ENCODE results near the gene ACOT8. TPM values are rescaled to one million over a fixed set of nuclear protein-coding genes. Genes with fewer than 3 reads are reported as not detected.

Gene ACOT8
- total and polyA plus RNA-seq, 9 of the 15 experiments (the other 6 are each of a cell fraction or from before 2014, with no cell fraction given), result 8.2 to 46.7 (median 20.7) TPM

DNA sequence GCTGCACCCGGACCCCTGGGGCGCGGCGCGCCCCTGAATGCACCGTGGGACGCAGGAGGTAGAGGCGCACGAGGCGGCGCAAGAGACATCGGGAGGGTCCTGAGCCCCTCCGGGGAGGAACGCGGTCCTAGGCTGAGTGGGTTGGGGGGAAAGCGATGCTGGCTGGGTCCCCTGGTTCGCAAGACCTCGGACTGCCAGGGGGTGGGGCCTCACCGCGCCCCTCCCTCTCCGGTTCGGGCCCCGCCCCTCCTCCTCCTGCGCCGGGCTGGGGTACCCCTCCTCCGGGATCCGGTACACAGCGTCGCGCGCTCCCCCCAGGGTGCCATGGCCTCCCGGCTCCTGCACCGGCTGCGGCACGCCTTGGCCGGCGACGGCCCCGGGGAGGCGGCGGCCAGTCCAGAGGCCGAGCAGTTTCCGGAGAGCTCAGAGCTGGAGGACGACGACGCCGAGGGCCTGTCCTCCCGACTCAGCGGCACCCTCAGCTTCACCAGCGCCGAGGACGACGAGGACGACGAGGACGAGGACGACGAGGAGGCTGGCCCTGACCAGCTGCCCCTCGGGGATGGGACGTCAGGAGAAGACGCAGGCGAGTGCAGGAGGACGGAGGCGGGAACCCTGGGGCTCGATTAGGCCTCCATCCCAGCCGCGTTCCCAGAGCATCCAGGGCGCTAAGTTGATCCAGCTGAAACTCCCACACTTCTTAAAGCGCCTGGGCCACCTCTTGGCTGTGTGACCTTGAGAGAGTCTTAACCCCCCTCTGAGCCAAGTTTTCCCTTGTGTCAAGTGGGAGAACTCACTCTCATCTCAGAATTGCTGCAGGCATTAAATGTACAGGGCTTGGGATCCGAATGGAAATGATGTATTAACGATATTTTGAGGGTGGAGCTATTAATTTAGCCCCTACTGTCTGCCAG, 23.1 kb downstream of the ACOT8 start (continued):
- 0 out of 2 replicates have a peak, but pooled peaks have one; percentile 32 for TF ChIP-seq RBFOX2 (IDR thresholded peaks at IDR 0.05; ENCODE audit: low read depth, low read length)
- TF ChIP-seq, protein P1, sequence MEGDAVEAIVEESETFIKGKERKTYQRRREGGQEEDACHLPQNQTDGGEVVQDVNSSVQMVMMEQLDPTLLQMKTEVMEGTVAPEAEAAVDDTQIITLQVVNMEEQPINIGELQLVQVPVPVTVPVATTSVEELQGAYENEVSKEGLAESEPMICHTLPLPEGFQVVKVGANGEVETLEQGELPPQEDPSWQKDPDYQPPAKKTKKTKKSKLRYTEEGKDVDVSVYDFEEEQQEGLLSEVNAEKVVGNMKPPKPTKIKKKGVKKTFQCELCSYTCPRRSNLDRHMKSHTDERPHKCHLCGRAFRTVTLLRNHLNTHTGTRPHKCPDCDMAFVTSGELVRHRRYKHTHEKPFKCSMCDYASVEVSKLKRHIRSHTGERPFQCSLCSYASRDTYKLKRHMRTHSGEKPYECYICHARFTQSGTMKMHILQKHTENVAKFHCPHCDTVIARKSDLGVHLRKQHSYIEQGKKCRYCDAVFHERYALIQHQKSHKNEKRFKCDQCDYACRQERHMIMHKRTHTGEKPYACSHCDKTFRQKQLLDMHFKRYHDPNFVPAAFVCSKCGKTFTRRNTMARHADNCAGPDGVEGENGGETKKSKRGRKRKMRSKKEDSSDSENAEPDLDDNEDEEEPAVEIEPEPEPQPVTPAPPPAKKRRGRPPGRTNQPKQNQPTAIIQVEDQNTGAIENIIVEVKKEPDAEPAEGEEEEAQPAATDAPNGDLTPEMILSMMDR (IDR thresholded peaks at IDR 0.05 in 2 of 3, conservative IDR thresholded peaks at IDR 0.05 in 1 of 3; ENCODE audit: insufficient read depth in 2 of 3, low read depth in 1 of 3, low read length in 3 of 3), result no peak

DNA sequence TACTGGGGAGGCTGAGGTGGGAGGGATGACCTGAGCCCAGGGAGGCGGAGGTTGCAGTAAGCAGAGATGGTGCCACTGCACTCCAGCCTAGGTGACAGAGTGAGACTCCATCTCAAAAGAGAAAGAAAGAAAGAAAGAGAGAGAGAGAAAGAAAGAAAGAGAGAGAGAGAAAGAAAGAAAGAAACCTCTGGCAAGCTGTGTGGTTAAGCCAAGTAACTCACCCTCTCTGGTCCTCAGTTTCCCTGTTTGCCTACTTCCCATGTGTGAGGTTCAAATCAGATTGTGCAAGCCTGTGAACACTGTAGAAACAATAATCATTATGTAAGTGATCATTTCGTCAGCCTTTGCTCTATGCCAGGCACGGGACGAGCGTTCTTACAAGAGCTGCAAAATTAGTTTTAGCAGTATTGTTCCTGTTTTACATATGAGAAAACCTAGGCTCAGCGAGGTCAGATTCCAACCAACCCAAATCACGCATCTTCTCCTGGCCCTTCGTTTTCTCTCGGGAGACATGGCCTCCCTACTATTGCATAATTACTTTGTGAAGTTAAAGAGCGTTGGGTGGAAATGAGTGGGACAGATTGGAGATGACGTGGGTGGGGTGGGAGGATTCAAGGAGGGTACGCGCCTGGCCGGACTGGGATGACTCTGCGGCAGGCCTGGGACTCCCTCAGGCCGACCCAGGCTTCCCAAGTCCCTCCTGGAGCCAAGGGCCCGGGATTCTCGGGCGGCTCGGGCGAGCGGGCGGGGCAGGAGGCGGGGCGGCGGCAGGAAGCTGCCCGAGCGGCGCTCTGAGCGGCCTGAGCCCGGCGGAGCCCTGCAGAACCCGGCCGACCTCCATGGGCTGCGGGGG, 23.9 kb downstream of the ACOT8 start, which contains the start of gene SNX21:
Gene SNX21 (plus strand): TSS at position 770 of the 853 bp plus-strand sequence. CDS start 121 bp downstream, outside the sequence.
- intact Hi-C loops (cut with micrococcal nuclease), result loop anchor here (10.0 kb wide), 1 partner anchor 52 kb away; the partner anchor contains the start of genes SPATA25 and ZSWIM1
- Histone ChIP-seq H3K36me3 (ENCODE audit: control insufficient read depth, insufficient read depth, low read length) (no peaks in the 10 kb centered on the region), H3K27ac (ENCODE audit: extremely low read depth, low read depth, low read length) (no peak within 1 kb of the TSS), H3K79me2 (ENCODE audit: control insufficient read depth, insufficient read depth, low read length) (no peaks in the 10 kb centered on the region), H3K27me3 (ENCODE audit: control insufficient read depth in 2 of 2, insufficient read depth in 2 of 2, low read length in 2 of 2) (no peaks in the 10 kb centered on the region), H3K9me1 (ENCODE audit: control insufficient read depth, insufficient read depth, low read length) (no peaks in the 10 kb centered on the region), H4K20me1 (replicated peaks; ENCODE audit: control insufficient read depth, insufficient read depth, low read length) (no peaks in the 10 kb centered on the region), H3K4me3 (peak within 1 kb of the TSS; percentile 43), H3K4me2 (ENCODE audit: insufficient read depth, low read length) (peak within 1 kb of the TSS; percentile 68), H3K9ac (ENCODE audit: insufficient read depth in 1 of 2, low read depth in 2 of 2, low read length in 2 of 2) (peak within 1 kb of the TSS; percentile 19 to 86; a peak in 3 of 4 replicates), H2AFZ (ENCODE audit: low read depth, low read length) (peak within 1 kb of the TSS; percentile 72), H3K4me1 (replicated peaks in 1 of 2; ENCODE audit: control insufficient read depth in 2 of 2, insufficient read depth in 2 of 2, low read length in 2 of 2) (peaks cover 32 to 34% of the 10 kb centered on the region in 2 experiments), H3K9me3 (replicated peaks; ENCODE audit: control insufficient read depth, insufficient read depth, low read depth, low read length) (no peaks in the 10 kb centered on the region)
- CTCF ChIA-PET (ENCODE audit: low intra/inter-chr PET ratio), result no interaction called here
- DNase-seq (ENCODE audit: extremely low read depth in 1 of 4, low spot score in 3 of 4) (peak in 2 of 4 experiments; percentile 57 to 61), ATAC-seq (peak; percentile 75), FAIRE-seq (no peak)
- 17% methylated on average over 16 of the region's 35 CpGs for WGBS (ENCODE audit: insufficient coverage, low coverage, missing lambda C conversion rate)
- in situ Hi-C loops (cut with MboI), result no loop called here
- BruUV-seq (replicated peaks), result no TSS peak
- POLR2A ChIA-PET, result interaction anchor here (0.5 to 1.6 kb wide), 9 partner anchors 8 to 136 kb away, joined by 3 to 6 read pairs (median 4); partner anchors contain the start of gene PCIF1
- TF ChIP-seq L3MBTL2 (IDR thresholded peaks at IDR 0.05) (no peak), ZNF165 (CRISPR knock-in tag; IDR thresholded peaks at IDR 0.05; ENCODE audit: borderline replicate concordance) (no peak), ZNF239 (CRISPR knock-in tag; IDR thresholded peaks at IDR 0.05) (no peak), SIN3A (IDR thresholded peaks at IDR 0.05; ENCODE audit: borderline replicate concordance in 2 of 2, control insufficient read depth in 1 of 2, low read depth in 2 of 2, low read length in 2 of 2) (no peak), FOXK1 (CRISPR knock-in tag; IDR thresholded peaks at IDR 0.05; ENCODE audit: borderline replicate concordance) (0 out of 2 replicates have a peak, but pooled peaks have one; percentile 52), PHTF2 (CRISPR knock-in tag; IDR thresholded peaks at IDR 0.05) (no peak), SMARCA5 (IDR thresholded peaks at IDR 0.05) (peak; percentile 59; the same call in 1 of the 2 replicates), POLR2AphosphoS2 (IDR thresholded peaks at IDR 0.05; ENCODE audit: low read length) (no peak), ZSCAN32 (CRISPR knock-in tag; IDR thresholded peaks at IDR 0.05) (no peak), RB1 (IDR thresholded peaks at IDR 0.05; ENCODE audit: low read depth) (0 out of 2 replicates have a peak, but pooled peaks have one; percentile 24), CREBBP (IDR thresholded peaks at IDR 0.05; ENCODE audit: low read depth, low read length) (no peak)
- TF ChIP-seq, protein P2, sequence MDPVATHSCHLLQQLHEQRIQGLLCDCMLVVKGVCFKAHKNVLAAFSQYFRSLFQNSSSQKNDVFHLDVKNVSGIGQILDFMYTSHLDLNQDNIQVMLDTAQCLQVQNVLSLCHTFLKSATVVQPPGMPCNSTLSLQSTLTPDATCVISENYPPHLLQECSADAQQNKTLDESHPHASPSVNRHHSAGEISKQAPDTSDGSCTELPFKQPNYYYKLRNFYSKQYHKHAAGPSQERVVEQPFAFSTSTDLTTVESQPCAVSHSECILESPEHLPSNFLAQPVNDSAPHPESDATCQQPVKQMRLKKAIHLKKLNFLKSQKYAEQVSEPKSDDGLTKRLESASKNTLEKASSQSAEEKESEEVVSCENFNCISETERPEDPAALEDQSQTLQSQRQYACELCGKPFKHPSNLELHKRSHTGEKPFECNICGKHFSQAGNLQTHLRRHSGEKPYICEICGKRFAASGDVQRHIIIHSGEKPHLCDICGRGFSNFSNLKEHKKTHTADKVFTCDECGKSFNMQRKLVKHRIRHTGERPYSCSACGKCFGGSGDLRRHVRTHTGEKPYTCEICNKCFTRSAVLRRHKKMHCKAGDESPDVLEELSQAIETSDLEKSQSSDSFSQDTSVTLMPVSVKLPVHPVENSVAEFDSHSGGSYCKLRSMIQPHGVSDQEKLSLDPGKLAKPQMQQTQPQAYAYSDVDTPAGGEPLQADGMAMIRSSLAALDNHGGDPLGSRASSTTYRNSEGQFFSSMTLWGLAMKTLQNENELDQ (CRISPR knock-in tag; IDR thresholded peaks at IDR 0.05; ENCODE audit: borderline replicate concordance), result no peak

Data from K562 (cell line).